GM23338 (cell line): ENCODE measurements around the gene PAGE1. TPM values are rescaled to one million over a fixed set of nuclear protein-coding genes. Genes with fewer than 3 reads are reported as not detected.

Source experiments
- ATAC-seq: fragments of 200-7000 bp; cut with Tn5 transposase; 3 replicates; pipeline ENCODE4 v1.9.1; 2020
- DNase-seq: peaks from one replicate; pipeline ENCODE4 v3.0.0-alpha.2; 2015; ENCODE audit warnings: low spot score
- H2AFZ ChIP-seq: fragments of 200-600 bp; sonication (generic); 2 replicates; pipeline ENCODE4 v1.8.0; 2016; ENCODE audit warnings: antibody characterized with exemption, mild to moderate bottlenecking, moderate library complexity
- H3F3A ChIP-seq: fragments of 200-600 bp; sonication (generic); replicated peaks from 2 replicates; pipeline ENCODE4 v1.8.0; 2017; ENCODE audit warnings: antibody characterized with exemption, mixed run types, low read depth
- H3K27ac ChIP-seq: fragments of 200-600 bp; sonication (generic); 2 replicates; pipeline ENCODE4 v1.6.1; 2016; ENCODE audit warnings: low read depth
- H3K27me3 ChIP-seq: fragments of 200-600 bp; sonication (generic); 2 replicates; pipeline ENCODE4 v1.8.0; 2016; ENCODE audit warnings: mild to moderate bottlenecking, mixed run types, moderate library complexity; ENCODE audit not compliant: insufficient read depth
- H3K36me3 ChIP-seq: fragments of 200-600 bp; sonication (generic); 2 replicates; pipeline ENCODE4 v1.8.0; 2016; ENCODE audit warnings: mild to moderate bottlenecking; ENCODE audit not compliant: insufficient read depth
- H3K4me1 ChIP-seq: fragments of 200-600 bp; sonication (generic); 2 replicates; pipeline ENCODE4 v1.8.0; 2016; ENCODE audit warnings: mild to moderate bottlenecking, moderate library complexity; ENCODE audit not compliant: insufficient read depth
- H3K4me2 ChIP-seq: fragments of 200-600 bp; sonication (generic); 2 replicates; pipeline ENCODE4 v1.7.1; 2017; ENCODE audit warnings: mixed run types
- H3K4me3 ChIP-seq: fragments of 200-600 bp; sonication (generic); 2 replicates; pipeline ENCODE4 v1.6.1; 2016; ENCODE audit warnings: mixed run types
- H3K79me2 ChIP-seq: fragments of 200-600 bp; sonication (generic); replicated peaks from 2 replicates; pipeline ENCODE4 v1.8.0; 2017; ENCODE audit warnings: mild to moderate bottlenecking; ENCODE audit not compliant: insufficient read depth
- H3K9me2 ChIP-seq: fragments of 200-600 bp; sonication (generic); 2 replicates; pipeline ENCODE4 v1.8.0; 2017; ENCODE audit not compliant: insufficient read depth
- H4K20me1 ChIP-seq: fragments of 200-600 bp; sonication (generic); replicated peaks from 2 replicates; pipeline ENCODE4 v1.8.0; 2017; ENCODE audit warnings: mild to moderate bottlenecking; ENCODE audit not compliant: insufficient read depth
- H3K27ac Mint-ChIP-seq: 2 replicates; pipeline ENCODE4 v1.8.0; 2020; ENCODE audit warnings: inconsistent platforms, mild to moderate bottlenecking, moderate library complexity, mixed read lengths
- H3K27me3 Mint-ChIP-seq: 3 replicates; pipeline ENCODE4 v1.8.0; 2022; ENCODE audit warnings: low read depth, mild to moderate bottlenecking, moderate library complexity, mixed read lengths, inconsistent platforms; ENCODE audit not compliant: insufficient read depth, poor library complexity
- H3K36me3 Mint-ChIP-seq: 3 replicates; pipeline ENCODE4 v1.8.0; 2021; ENCODE audit warnings: low read depth, mild to moderate bottlenecking, inconsistent platforms, moderate library complexity, mixed read lengths
- H3K4me1 Mint-ChIP-seq: 3 replicates; pipeline ENCODE4 v1.8.0; 2020; ENCODE audit warnings: mild to moderate bottlenecking, inconsistent platforms, mixed read lengths
- H3K4me3 Mint-ChIP-seq: 3 replicates; pipeline ENCODE4 v1.8.0; 2021; ENCODE audit warnings: moderate library complexity, mild to moderate bottlenecking, inconsistent platforms, mixed read lengths
- H3K9me3 Mint-ChIP-seq: 3 replicates; pipeline ENCODE4 v1.8.0; 2020; ENCODE audit warnings: moderate library complexity, mild to moderate bottlenecking, inconsistent platforms, mixed read lengths
- CREB1 ChIP-seq: fragments of 250-450 bp; sonication (Bioruptor Pico); IDR thresholded peaks from 2 replicates; pipeline ENCODE4 v1.5.0; 2020; ENCODE audit warnings: low read depth, mild to moderate bottlenecking, moderate library complexity
- EZH2 ChIP-seq: fragments of 200-600 bp; sonication (generic); IDR thresholded peaks from one replicate; pipeline ENCODE4 v1.8.0; 2017; ENCODE audit warnings: antibody characterized with exemption, mild to moderate bottlenecking, low read depth; ENCODE audit not compliant: unreplicated experiment
- EZH2phosphoT487 ChIP-seq: fragments of 200-600 bp; sonication (generic); IDR thresholded peaks from one replicate; pipeline ENCODE4 v1.8.1; 2018; ENCODE audit warnings: antibody characterized with exemption; ENCODE audit not compliant: unreplicated experiment
- JUNB ChIP-seq: IDR thresholded peaks from one replicate; pipeline ENCODE4 v1.6.1; 2016; ENCODE audit warnings: antibody characterized with exemption; ENCODE audit not compliant: unreplicated experiment
- NANOG ChIP-seq: IDR thresholded peaks from 2 replicates; pipeline ENCODE4 v1.6.1; 2016; ENCODE audit warnings: antibody characterized with exemption, borderline replicate concordance
- POLR2AphosphoS5 ChIP-seq: IDR thresholded peaks from 2 replicates; pipeline ENCODE4 v1.6.1; 2016; ENCODE audit warnings: antibody characterized with exemption, low read depth
- REST ChIP-seq: IDR thresholded peaks from one replicate; pipeline ENCODE4 v1.6.1; 2018; ENCODE audit warnings: antibody characterized with exemption; ENCODE audit not compliant: unreplicated experiment
- STAT1 ChIP-seq: IDR thresholded peaks from one replicate; pipeline ENCODE4 v1.6.1; 2016; ENCODE audit warnings: antibody characterized with exemption; ENCODE audit not compliant: unreplicated experiment
- ZNF114 ChIP-seq: fragments of 250-450 bp; sonication (Bioruptor Pico); IDR thresholded peaks from 2 replicates; pipeline ENCODE4 v1.5.0; 2020; ENCODE audit warnings: mild to moderate bottlenecking, moderate library complexity
- ZNF331 ChIP-seq: fragments of 250-450 bp; sonication (Bioruptor Pico); IDR thresholded peaks from 2 replicates; pipeline ENCODE4 v1.5.0; 2020; ENCODE audit warnings: low read depth, mild to moderate bottlenecking, moderate library complexity
- ZNF462 ChIP-seq: fragments of 250-450 bp; sonication (Bioruptor Pico); IDR thresholded peaks from 2 replicates; pipeline ENCODE4 v1.5.0; 2020; ENCODE audit warnings: mild to moderate bottlenecking, moderate library complexity
- polyA plus RNA-seq: library from polyadenylated mRNA; unstranded; fragments of >200 nt; fragmentation: Nextera tagmentation; extraction: Ambion mirVana; gene quantifications from 2 replicates; pipeline ENCODE4 v1.2.1, GENCODE V29; 2016
- total RNA-seq: library from RNA; depleted of rRNA; stranded (reverse); fragments of >200 nt; shearing (Covaris generic); gene quantifications from 2 replicates; pipeline ENCODE4 v1.2.3, GENCODE V29; 2014
- TF ChIP-seq, protein P1 (sequence below): IDR thresholded peaks from 2 replicates; pipeline ENCODE4 v1.6.1; 2016; ENCODE audit warnings: antibody characterized with exemption
- TF ChIP-seq, protein P2 (sequence below), 2 experiments: fragments of 200-600 bp in 1 of 2; sonication (generic) in 1 of 2; conservative IDR thresholded peaks; 2 replicates each; pipeline versions ENCODE4 v1.5.1 to v1.6.1; 2016 to 2017; ENCODE audit warnings: antibody characterized with exemption in 2 of 2, low read depth in 2 of 2, mild to moderate bottlenecking in 2 of 2, moderate library complexity in 1 of 2

The PAGE1 gene
- total and polyA plus RNA-seq, 2 experiments from 2014 or later = not detected

GRCh38 chrX:49712577-49712976, 16.8 kb upstream of the PAGE1 start:
- peaks cover 11% of the 10 kb centered on the region for H3K4me1 Mint-ChIP-seq
- Histone ChIP-seq H3K4me3 (no peak overlapping the region), H3K79me2 (no peaks in the 10 kb centered on the region), H3K9me2 (no peaks in the 10 kb centered on the region), H2AFZ (no peak overlapping the region), H3K27ac (no peak overlapping the region), H3K4me1 (no peaks in the 10 kb centered on the region), H3K27me3 (no peaks in the 10 kb centered on the region), H4K20me1 (no peaks in the 10 kb centered on the region), H3K36me3 (no peaks in the 10 kb centered on the region), H3K4me2 (no peak overlapping the region), H3F3A (no peaks in the 10 kb centered on the region)
- DNase-seq (no peak), ATAC-seq (no peak)
- H3K27me3 Mint-ChIP-seq = no peaks in the 10 kb centered on the region
- H3K36me3 Mint-ChIP-seq = no peaks in the 10 kb centered on the region
- H3K4me3 Mint-ChIP-seq = no peak overlapping the region
- TF ChIP-seq, protein P1, sequence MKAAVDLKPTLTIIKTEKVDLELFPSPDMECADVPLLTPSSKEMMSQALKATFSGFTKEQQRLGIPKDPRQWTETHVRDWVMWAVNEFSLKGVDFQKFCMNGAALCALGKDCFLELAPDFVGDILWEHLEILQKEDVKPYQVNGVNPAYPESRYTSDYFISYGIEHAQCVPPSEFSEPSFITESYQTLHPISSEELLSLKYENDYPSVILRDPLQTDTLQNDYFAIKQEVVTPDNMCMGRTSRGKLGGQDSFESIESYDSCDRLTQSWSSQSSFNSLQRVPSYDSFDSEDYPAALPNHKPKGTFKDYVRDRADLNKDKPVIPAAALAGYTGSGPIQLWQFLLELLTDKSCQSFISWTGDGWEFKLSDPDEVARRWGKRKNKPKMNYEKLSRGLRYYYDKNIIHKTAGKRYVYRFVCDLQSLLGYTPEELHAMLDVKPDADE = no peak
- TF ChIP-seq JUNB = no peak
- TF ChIP-seq POLR2AphosphoS5 = no peak
- TF ChIP-seq, protein P2, sequence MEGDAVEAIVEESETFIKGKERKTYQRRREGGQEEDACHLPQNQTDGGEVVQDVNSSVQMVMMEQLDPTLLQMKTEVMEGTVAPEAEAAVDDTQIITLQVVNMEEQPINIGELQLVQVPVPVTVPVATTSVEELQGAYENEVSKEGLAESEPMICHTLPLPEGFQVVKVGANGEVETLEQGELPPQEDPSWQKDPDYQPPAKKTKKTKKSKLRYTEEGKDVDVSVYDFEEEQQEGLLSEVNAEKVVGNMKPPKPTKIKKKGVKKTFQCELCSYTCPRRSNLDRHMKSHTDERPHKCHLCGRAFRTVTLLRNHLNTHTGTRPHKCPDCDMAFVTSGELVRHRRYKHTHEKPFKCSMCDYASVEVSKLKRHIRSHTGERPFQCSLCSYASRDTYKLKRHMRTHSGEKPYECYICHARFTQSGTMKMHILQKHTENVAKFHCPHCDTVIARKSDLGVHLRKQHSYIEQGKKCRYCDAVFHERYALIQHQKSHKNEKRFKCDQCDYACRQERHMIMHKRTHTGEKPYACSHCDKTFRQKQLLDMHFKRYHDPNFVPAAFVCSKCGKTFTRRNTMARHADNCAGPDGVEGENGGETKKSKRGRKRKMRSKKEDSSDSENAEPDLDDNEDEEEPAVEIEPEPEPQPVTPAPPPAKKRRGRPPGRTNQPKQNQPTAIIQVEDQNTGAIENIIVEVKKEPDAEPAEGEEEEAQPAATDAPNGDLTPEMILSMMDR (conservative IDR thresholded peaks at IDR 0.05; ENCODE audit: low read depth in 2 of 2) = no peak
- no peak for TF ChIP-seq STAT1
- no peak for TF ChIP-seq ZNF114 (CRISPR knock-in tag)
- no peak for TF ChIP-seq CREB1
- TF ChIP-seq ZNF462 = no peak
- TF ChIP-seq REST = no peak
- no peak for TF ChIP-seq NANOG
- no peak for TF ChIP-seq ZNF331 (CRISPR knock-in tag)
- no peak for TF ChIP-seq EZH2
- TF ChIP-seq EZH2phosphoT487 = no peak
- H3K9me3 Mint-ChIP-seq = no peaks in the 10 kb centered on the region
- no peak overlapping the region for H3K27ac Mint-ChIP-seq
